ENCODE results near the gene TNNC2.

The TNNC2 gene

GRCh38 chr20:45788351-45788750 is 38.8 kb downstream of the TNNC2 start:
- TF ChIP-seq CTCF (IDR thresholded peaks at IDR 0.05; ENCODE audit: extremely low read depth, missing control alignments), result no peak
- no peak for DNase-seq (ENCODE audit: low spot score)

GRCh38 chr20:45783656-45784294 is 43.3 kb downstream of the TNNC2 start:
- TF ChIP-seq CTCF (IDR thresholded peaks at IDR 0.05; ENCODE audit: extremely low read depth, missing control alignments), result no peak
- no peak for DNase-seq (ENCODE audit: low spot score)

GRCh38 chr20:45782890-45783289 is 44.2 kb downstream of the TNNC2 start:
- TF ChIP-seq CTCF (IDR thresholded peaks at IDR 0.05; ENCODE audit: extremely low read depth, missing control alignments), result no peak
- DNase-seq (ENCODE audit: low spot score), result no peak

GRCh38 chr20:45781391-45781931 is 45.7 kb downstream of the TNNC2 start:
- DNase-seq (ENCODE audit: low spot score), result no peak
- no peak for TF ChIP-seq CTCF (IDR thresholded peaks at IDR 0.05; ENCODE audit: extremely low read depth, missing control alignments)

GRCh38 chr20:45780159-45780558 is 47.0 kb downstream of the TNNC2 start:
- DNase-seq (ENCODE audit: low spot score), result no peak

GRCh38 chr20:45779011-45779915 is 47.8 kb downstream of the TNNC2 start:
- TF ChIP-seq CTCF (IDR thresholded peaks at IDR 0.05; ENCODE audit: extremely low read depth, missing control alignments), result no peak
- DNase-seq (ENCODE audit: low spot score), result no peak

More at GRCh38 chr20:45780159-45780558, 47.0 kb downstream of the TNNC2 start:
- TF ChIP-seq CTCF (IDR thresholded peaks at IDR 0.05; ENCODE audit: extremely low read depth, missing control alignments), result no peak

GRCh38 chr20:45776931-45777330 is 50.2 kb downstream of the TNNC2 start:
- TF ChIP-seq CTCF (IDR thresholded peaks at IDR 0.05; ENCODE audit: extremely low read depth, missing control alignments), result no peak
- no peak for DNase-seq (ENCODE audit: low spot score)

Data from GM20000 (cell line).